Panc1 (cell line): ENCODE data around the gene IFT57. TPM values are rescaled to one million over a fixed set of nuclear protein-coding genes. Genes with fewer than 3 reads are reported as not detected.

Source experiments
- ATAC-seq: fragments of 200-7000 bp; cut with Tn5 transposase; 2 replicates; pipeline ENCODE4 v1.9.1; 2020; ENCODE audit warnings: mild to moderate bottlenecking, moderate library complexity
- BruUV-seq: library from RNA; stranded (reverse); fragments of 400-500 nt; replicated peaks from 2 replicates; lab custom pipeline; 2021; lab: Mats Ljungman, UMichigan
- CTCF ChIA-PET: fragments of 300-600 bp; sonication (Branson Sonifier 250); formaldehyde crosslinking; loops from one replicate; lab custom pipeline; 2022; ENCODE audit warnings: antibody characterized with exemption; lab: Charles Lee
- POLR2A ChIA-PET: fragments of 300-600 bp; sonication (Branson Sonifier 250); formaldehyde crosslinking; loops from one replicate; lab custom pipeline; 2022; ENCODE audit warnings: antibody characterized with exemption; lab: Charles Lee
- DNase-seq: peaks from one replicate; pipeline ENCODE4 v3.0.0-alpha.2; 2010; ENCODE audit warnings: low read depth, low spot score
- H3K27ac ChIP-seq: 2 replicates; pipeline ENCODE4 v1.5.1; 2011; ENCODE audit warnings: mild to moderate bottlenecking, low read length, inconsistent platforms
- H3K27me3 ChIP-seq: fragments of 200-500 bp; sonication (Bioruptor generic); 2 replicates; pipeline ENCODE4 v1.6.0; 2014; ENCODE audit warnings: low read length, inconsistent platforms; ENCODE audit not compliant: control insufficient read depth, insufficient read depth
- H3K36me3 ChIP-seq: fragments of 200-500 bp; sonication (Bioruptor generic); 2 replicates; pipeline ENCODE4 v1.5.1; 2014; ENCODE audit warnings: inconsistent platforms, mild to moderate bottlenecking, low read length, moderate library complexity; ENCODE audit not compliant: control insufficient read depth, insufficient read depth
- H3K4me1 ChIP-seq: 2 replicates; pipeline ENCODE4 v1.5.1; 2011; ENCODE audit warnings: inconsistent platforms, mild to moderate bottlenecking, low read length, moderate library complexity; ENCODE audit not compliant: control insufficient read depth, insufficient read depth
- H3K4me3 ChIP-seq, 2 experiments: 2 replicates each; pipeline ENCODE4 v1.5.1; 2011 to 2012; ENCODE audit warnings: low read depth in 2 of 2, low read length in 2 of 2, mild to moderate bottlenecking in 2 of 2, inconsistent platforms in 1 of 2, moderate library complexity in 1 of 2
- H3K9me3 ChIP-seq: fragments of 200-500 bp; sonication (Bioruptor generic); 2 replicates; pipeline ENCODE4 v1.5.1; 2014; ENCODE audit warnings: low read depth, mild to moderate bottlenecking, inconsistent platforms, low read length, moderate library complexity; ENCODE audit not compliant: control insufficient read depth, insufficient read depth
- POLR2AphosphoS5 ChIP-seq: IDR thresholded peaks from 2 replicates; pipeline ENCODE4 v1.6.1; 2012; ENCODE audit warnings: mild to moderate bottlenecking, low read depth, low read length, moderate library complexity
- SIN3A ChIP-seq: IDR thresholded peaks from 2 replicates; pipeline ENCODE4 v1.6.1; 2012; ENCODE audit warnings: low read depth, mild to moderate bottlenecking, low read length, moderate library complexity, borderline replicate concordance; ENCODE audit not compliant: insufficient read depth
- TCF7L2 ChIP-seq: IDR thresholded peaks from 2 replicates; pipeline ENCODE4 v1.6.1; 2011; ENCODE audit warnings: mild to moderate bottlenecking, low read depth, low read length, inconsistent platforms
- in situ Hi-C: cut with HindIII; loops from 2 replicates; pipeline ENCODE4 v1.10.0; 2016; ENCODE audit warnings: low sequenced_read_pairs, low pct_unique_long_range_greater_than_20kb
- intact Hi-C: fragments of 100-400 bp; cut with micrococcal nuclease; formaldehyde crosslinking; loops from one replicate; pipeline ENCODE4 v1.10.0; 2022; ENCODE audit not compliant: unreplicated experiment
- total RNA-seq: library from RNA; stranded (reverse); gene quantifications from one replicate; pipeline ENCODE4 v1.2.1, GENCODE V29; 2021; ENCODE audit not compliant: unreplicated experiment
- TF ChIP-seq, protein P1 (sequence below), 2 experiments: IDR thresholded peaks; 2 replicates each; pipeline ENCODE4 v1.6.1; 2011 to 2012; ENCODE audit warnings: low read depth in 2 of 2, control low read depth in 1 of 2, low read length in 1 of 2, mild to moderate bottlenecking in 1 of 2, moderate library complexity in 1 of 2; ENCODE audit not compliant: insufficient read depth in 1 of 2
- TF ChIP-seq, protein P2 (sequence below): fragments of 450-650 bp; IDR thresholded peaks from 2 replicates; pipeline ENCODE4 v1.5.1; 2017; ENCODE audit warnings: mild to moderate bottlenecking

The IFT57 gene
- total RNA-seq, 1 experiment from 2014 or later, result 45.7 TPM

DNA sequence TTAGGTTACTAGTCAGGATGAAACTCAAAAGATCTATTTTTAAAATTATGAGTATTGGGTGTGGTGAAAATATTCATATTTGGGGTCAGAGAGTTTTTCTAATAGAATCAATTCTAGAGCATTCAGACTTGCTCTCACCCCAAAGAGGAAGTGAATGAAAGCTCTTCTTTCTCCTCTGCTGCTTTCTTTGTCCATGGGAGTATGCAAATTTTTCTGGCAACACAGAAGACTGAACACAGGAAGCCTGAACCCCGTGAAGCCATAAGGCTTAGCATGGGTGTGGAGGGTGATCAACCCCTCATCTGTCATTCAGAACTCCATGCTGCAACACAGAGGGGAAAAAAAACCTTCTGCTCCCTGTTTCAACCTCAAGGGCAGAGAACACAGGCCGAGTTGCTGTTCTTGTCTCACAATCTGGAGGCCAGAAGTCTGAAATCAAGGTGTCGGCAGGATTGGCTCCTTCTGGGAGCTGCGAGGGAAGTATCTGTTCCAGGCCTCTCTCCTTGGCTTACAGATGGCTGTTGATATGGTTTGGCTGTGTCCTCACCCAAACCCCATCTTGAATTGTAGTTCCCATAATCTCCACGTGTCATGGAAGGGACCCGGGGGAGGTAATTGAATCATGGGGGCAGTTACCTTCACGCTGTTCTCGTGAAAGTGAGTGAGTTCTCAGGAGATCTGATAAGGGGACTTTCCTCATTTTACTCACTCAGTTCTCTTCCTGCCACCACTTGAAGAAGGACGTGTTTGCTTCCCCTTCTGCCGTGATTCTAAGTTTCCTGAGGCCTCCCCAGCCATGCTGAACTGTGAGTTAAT is 97.7 kb downstream of the IFT57 start:
- H3K9me3 ChIP-seq, result no peaks in the 10 kb centered on the region
- POLR2A ChIA-PET, result no interaction called here
- H3K4me1 ChIP-seq, result no peaks in the 10 kb centered on the region
- no peaks in the 10 kb centered on the region for H3K36me3 ChIP-seq
- no peaks in the 10 kb centered on the region for H3K27me3 ChIP-seq
- BruUV-seq, result no TSS peak
- CTCF ChIA-PET, result no interaction called here
- TF ChIP-seq, protein P1, sequence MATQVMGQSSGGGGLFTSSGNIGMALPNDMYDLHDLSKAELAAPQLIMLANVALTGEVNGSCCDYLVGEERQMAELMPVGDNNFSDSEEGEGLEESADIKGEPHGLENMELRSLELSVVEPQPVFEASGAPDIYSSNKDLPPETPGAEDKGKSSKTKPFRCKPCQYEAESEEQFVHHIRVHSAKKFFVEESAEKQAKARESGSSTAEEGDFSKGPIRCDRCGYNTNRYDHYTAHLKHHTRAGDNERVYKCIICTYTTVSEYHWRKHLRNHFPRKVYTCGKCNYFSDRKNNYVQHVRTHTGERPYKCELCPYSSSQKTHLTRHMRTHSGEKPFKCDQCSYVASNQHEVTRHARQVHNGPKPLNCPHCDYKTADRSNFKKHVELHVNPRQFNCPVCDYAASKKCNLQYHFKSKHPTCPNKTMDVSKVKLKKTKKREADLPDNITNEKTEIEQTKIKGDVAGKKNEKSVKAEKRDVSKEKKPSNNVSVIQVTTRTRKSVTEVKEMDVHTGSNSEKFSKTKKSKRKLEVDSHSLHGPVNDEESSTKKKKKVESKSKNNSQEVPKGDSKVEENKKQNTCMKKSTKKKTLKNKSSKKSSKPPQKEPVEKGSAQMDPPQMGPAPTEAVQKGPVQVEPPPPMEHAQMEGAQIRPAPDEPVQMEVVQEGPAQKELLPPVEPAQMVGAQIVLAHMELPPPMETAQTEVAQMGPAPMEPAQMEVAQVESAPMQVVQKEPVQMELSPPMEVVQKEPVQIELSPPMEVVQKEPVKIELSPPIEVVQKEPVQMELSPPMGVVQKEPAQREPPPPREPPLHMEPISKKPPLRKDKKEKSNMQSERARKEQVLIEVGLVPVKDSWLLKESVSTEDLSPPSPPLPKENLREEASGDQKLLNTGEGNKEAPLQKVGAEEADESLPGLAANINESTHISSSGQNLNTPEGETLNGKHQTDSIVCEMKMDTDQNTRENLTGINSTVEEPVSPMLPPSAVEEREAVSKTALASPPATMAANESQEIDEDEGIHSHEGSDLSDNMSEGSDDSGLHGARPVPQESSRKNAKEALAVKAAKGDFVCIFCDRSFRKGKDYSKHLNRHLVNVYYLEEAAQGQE (IDR thresholded peaks at IDR 0.05; ENCODE audit: insufficient read depth in 1 of 2, low read depth in 2 of 2, low read length in 1 of 2), result no peak
- intact Hi-C loops (no loop called here), in situ Hi-C loops (no loop called here)
- DNase-seq, result no peak
- ATAC-seq, result no peak
- H3K27ac ChIP-seq, result no peak overlapping the region
- no peak overlapping the region for H3K4me3 ChIP-seq

DNA sequence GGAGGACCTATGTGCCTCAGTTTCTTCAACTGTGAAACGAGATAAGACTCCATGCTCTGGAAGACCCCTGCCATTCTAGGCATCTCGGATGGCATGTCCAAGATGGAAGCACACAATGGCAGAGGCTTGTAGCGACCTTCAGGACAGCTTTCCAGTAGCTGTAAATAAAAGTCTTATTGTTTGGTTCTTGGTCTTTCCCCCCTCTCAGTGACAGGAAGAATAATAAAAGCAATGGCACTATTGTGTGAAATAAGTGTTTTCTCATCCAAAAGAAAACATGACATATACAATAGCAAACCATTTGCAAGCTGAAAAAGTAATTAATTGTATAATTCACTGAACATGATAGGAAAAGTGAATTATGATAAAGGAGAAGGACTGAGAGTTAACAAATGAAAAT is 98.9 kb downstream of the IFT57 start:
- no peak overlapping the region for H3K4me3 ChIP-seq
- intact Hi-C loops, result no loop called here
- ChIA-PET CTCF (no interaction called here), POLR2A (no interaction called here)
- no peak for DNase-seq
- ATAC-seq, result no peak
- H3K9me3 ChIP-seq, result no peaks in the 10 kb centered on the region
- TF ChIP-seq POLR2AphosphoS5, result no peak
- TF ChIP-seq, protein P2, sequence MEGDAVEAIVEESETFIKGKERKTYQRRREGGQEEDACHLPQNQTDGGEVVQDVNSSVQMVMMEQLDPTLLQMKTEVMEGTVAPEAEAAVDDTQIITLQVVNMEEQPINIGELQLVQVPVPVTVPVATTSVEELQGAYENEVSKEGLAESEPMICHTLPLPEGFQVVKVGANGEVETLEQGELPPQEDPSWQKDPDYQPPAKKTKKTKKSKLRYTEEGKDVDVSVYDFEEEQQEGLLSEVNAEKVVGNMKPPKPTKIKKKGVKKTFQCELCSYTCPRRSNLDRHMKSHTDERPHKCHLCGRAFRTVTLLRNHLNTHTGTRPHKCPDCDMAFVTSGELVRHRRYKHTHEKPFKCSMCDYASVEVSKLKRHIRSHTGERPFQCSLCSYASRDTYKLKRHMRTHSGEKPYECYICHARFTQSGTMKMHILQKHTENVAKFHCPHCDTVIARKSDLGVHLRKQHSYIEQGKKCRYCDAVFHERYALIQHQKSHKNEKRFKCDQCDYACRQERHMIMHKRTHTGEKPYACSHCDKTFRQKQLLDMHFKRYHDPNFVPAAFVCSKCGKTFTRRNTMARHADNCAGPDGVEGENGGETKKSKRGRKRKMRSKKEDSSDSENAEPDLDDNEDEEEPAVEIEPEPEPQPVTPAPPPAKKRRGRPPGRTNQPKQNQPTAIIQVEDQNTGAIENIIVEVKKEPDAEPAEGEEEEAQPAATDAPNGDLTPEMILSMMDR, result no peak
- H3K4me1 ChIP-seq, result no peaks in the 10 kb centered on the region
- no peak overlapping the region for H3K27ac ChIP-seq
- in situ Hi-C loops, result no loop called here
- H3K36me3 ChIP-seq, result no peaks in the 10 kb centered on the region
- no TSS peak for BruUV-seq
- no peaks in the 10 kb centered on the region for H3K27me3 ChIP-seq

DNA sequence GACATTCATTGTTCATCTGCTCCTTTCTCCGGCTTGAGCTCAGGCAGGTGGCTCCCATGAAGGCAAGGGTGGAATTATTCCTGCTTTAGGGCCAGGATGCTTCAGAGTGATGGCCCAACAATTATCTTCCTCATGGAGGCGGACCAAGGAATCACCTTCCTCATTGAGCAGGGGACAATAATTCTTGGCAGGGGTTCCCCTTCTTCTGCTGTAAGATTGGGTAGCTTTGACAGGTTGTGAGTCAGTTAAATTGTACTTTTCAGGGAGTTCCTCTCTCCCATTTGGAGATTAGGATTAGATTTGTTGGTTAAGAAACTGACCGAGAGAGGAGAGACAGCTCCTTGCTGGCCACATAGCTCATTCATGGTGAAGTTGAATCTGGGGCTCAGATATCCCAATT is 99.9 kb downstream of the IFT57 start:
- no peaks in the 10 kb centered on the region for H3K27me3 ChIP-seq
- ChIA-PET POLR2A (no interaction called here), CTCF (interaction anchor here (1.3 kb wide), 1 partner anchor 12 kb away, joined by 5 read pairs; no protein-coding TSS in a partner anchor)
- DNase-seq, result no peak
- H3K27ac ChIP-seq, result no peak overlapping the region
- no peaks in the 10 kb centered on the region for H3K4me1 ChIP-seq
- in situ Hi-C loops (no loop called here), intact Hi-C loops (no loop called here)
- H3K9me3 ChIP-seq, result no peaks in the 10 kb centered on the region
- no peaks in the 10 kb centered on the region for H3K36me3 ChIP-seq
- BruUV-seq, result no TSS peak
- TF ChIP-seq POLR2AphosphoS5 (no peak), SIN3A (no peak), TCF7L2 (no peak)
- TF ChIP-seq, protein P1 (IDR thresholded peaks at IDR 0.05; ENCODE audit: insufficient read depth in 1 of 2, low read depth in 2 of 2, low read length in 1 of 2), result no peak
- TF ChIP-seq, protein P2, result no peak
- H3K4me3 ChIP-seq, result no peak overlapping the region
- ATAC-seq, result no peak
